OCI-M2 (cell line): ENCODE measurements around the gene ANKRD55.
"Not testable (repeated sequence)": the region's sequence is repeated elsewhere in the genome, so short reads cannot be mapped to it uniquely, and the experiment has no call there.

Experiments
- DNase-seq: peaks from one replicate; lab custom pipeline; 2025; ENCODE audit not compliant: unreplicated experiment; lab: John Stamatoyannopoulos, UW

The ANKRD55 gene

GRCh38 chr5:56253924-56254323 is 20.8 kb upstream of the ANKRD55 start:
- no peak for DNase-seq

- DNase-seq = no peak
These were observed 20.0 kb upstream of the ANKRD55 start for GRCh38 chr5:56253126-56253525.

- peak; percentile 55 for DNase-seq
These were observed 18.9 kb upstream of the ANKRD55 start for GRCh38 chr5:56251918-56252553.

- DNase-seq = no peak
These were observed 18.3 kb upstream of the ANKRD55 start for GRCh38 chr5:56251440-56251839.

GRCh38 chr5:56250011-56250410 is 16.9 kb upstream of the ANKRD55 start:
- DNase-seq = no peak

- DNase-seq = not testable (repeated sequence)
These were observed 16.0 kb upstream of the ANKRD55 start for GRCh38 chr5:56249085-56249484.

- DNase-seq = no peak
These were observed 14.5 kb upstream of the ANKRD55 start for GRCh38 chr5:56247592-56247991.

- no peak for DNase-seq
These were observed 13.6 kb upstream of the ANKRD55 start for GRCh38 chr5:56246769-56247168.

GRCh38 chr5:56245481-56245880 is 12.4 kb upstream of the ANKRD55 start:
- DNase-seq = no peak

GRCh38 chr5:56244627-56245026 is 11.5 kb upstream of the ANKRD55 start:
- DNase-seq = no peak

GRCh38 chr5:56242271-56242670 is 9.1 kb upstream of the ANKRD55 start:
- not testable (repeated sequence) for DNase-seq

- DNase-seq = no peak
These were observed 592 bp downstream of the ANKRD55 start for GRCh38 chr5:56232538-56232937.

- DNase-seq = no peak
These were observed 2.6 kb downstream of the ANKRD55 start for GRCh38 chr5:56230576-56230975.

GRCh38 chr5:56229111-56229510 is 4.0 kb downstream of the ANKRD55 start:
- no peak for DNase-seq

GRCh38 chr5:56228631-56229030 is 4.5 kb downstream of the ANKRD55 start:
- DNase-seq = no peak

GRCh38 chr5:56227691-56228090 is 5.4 kb downstream of the ANKRD55 start:
- DNase-seq = no peak

- DNase-seq = not testable (repeated sequence)
These were observed 9.8 kb downstream of the ANKRD55 start for GRCh38 chr5:56223298-56223697.

- DNase-seq = not testable (repeated sequence)
These were observed 11.5 kb downstream of the ANKRD55 start for GRCh38 chr5:56221601-56222000.

GRCh38 chr5:56215019-56215830 is 17.9 kb downstream of the ANKRD55 start:
- DNase-seq = no peak

GRCh38 chr5:56213886-56214535 is 19.1 kb downstream of the ANKRD55 start:
- DNase-seq = not testable (repeated sequence)

- DNase-seq = no peak
These were observed 20.8 kb downstream of the ANKRD55 start for GRCh38 chr5:56212130-56212879.
